PC-9 (cell line): ENCODE data around the gene AFAP1L2. TPM values are rescaled to one million over a fixed set of nuclear protein-coding genes. Genes with fewer than 3 reads are reported as not detected.

Source experiments
- BruUV-seq: library from RNA; stranded (reverse); fragments of 400-500 nt; replicated peaks from 2 replicates; lab custom pipeline; 2021; lab: Mats Ljungman, UMichigan
- CTCF ChIA-PET: fragments of 300-600 bp; sonication (Branson Sonifier 250); formaldehyde crosslinking; loops from one replicate; lab custom pipeline; 2022; ENCODE audit warnings: antibody characterized with exemption; lab: Charles Lee
- POLR2A ChIA-PET: fragments of 300-600 bp; sonication (Branson Sonifier 250); formaldehyde crosslinking; loops from one replicate; lab custom pipeline; 2022; ENCODE audit warnings: antibody characterized with exemption; ENCODE audit not compliant: unreplicated experiment; lab: Charles Lee
- DNase-seq, 2 experiments: peaks; one replicate each; pipeline versions ENCODE4 v3.0.0 to v3.0.0-alpha.2; 2015 to 2022; ENCODE audit warnings: mixed read lengths in 1 of 2
- H2AFZ ChIP-seq: fragments of 200-600 bp; sonication (generic); 2 replicates; pipeline ENCODE4 v1.8.1; 2017; ENCODE audit warnings: antibody characterized with exemption
- H3F3A ChIP-seq: fragments of 200-600 bp; sonication (generic); 2 replicates; pipeline ENCODE4 v1.8.1; 2017; ENCODE audit warnings: antibody characterized with exemption, mild to moderate bottlenecking, low read depth; ENCODE audit not compliant: insufficient read depth
- H3K27ac ChIP-seq: fragments of 200-600 bp; sonication (generic); 2 replicates; pipeline ENCODE4 v1.6.1; 2016; ENCODE audit warnings: mixed run types
- H3K27me3 ChIP-seq: fragments of 200-600 bp; sonication (generic); 2 replicates; pipeline ENCODE4 v1.6.1; 2016; ENCODE audit warnings: low read depth, mixed run types; ENCODE audit not compliant: insufficient read depth
- H3K36me3 ChIP-seq: fragments of 200-600 bp; sonication (generic); 2 replicates; pipeline ENCODE4 v1.6.1; 2016; ENCODE audit warnings: low read depth, mixed run types
- H3K4me1 ChIP-seq: fragments of 200-600 bp; sonication (generic); replicated peaks from 2 replicates; pipeline ENCODE4 v1.6.1; 2016; ENCODE audit warnings: mixed run types; ENCODE audit not compliant: insufficient read depth
- H3K4me2 ChIP-seq: fragments of 200-600 bp; sonication (generic); 2 replicates; pipeline ENCODE4 v1.6.1; 2017; ENCODE audit warnings: mixed run types
- H3K4me3 ChIP-seq: fragments of 200-600 bp; sonication (generic); 2 replicates; pipeline ENCODE4 v1.6.1; 2016; ENCODE audit warnings: mixed run types
- H3K79me2 ChIP-seq: fragments of 200-600 bp; sonication (generic); 2 replicates; pipeline ENCODE4 v1.6.1; 2017; ENCODE audit warnings: low read depth, mixed run types
- H3K9me2 ChIP-seq: fragments of 200-600 bp; sonication (generic); 2 replicates; pipeline ENCODE4 v1.8.1; 2017; ENCODE audit warnings: mild to moderate bottlenecking; ENCODE audit not compliant: insufficient read depth
- H3K9me3 ChIP-seq: fragments of 200-600 bp; sonication (generic); 2 replicates; pipeline ENCODE4 v1.8.1; 2016; ENCODE audit warnings: low read depth; ENCODE audit not compliant: insufficient read depth
- H4K20me1 ChIP-seq: fragments of 200-600 bp; sonication (generic); 2 replicates; pipeline ENCODE4 v1.8.1; 2017; ENCODE audit not compliant: insufficient read depth
- CTCF ChIP-seq: fragments of 200-600 bp; sonication (generic); conservative IDR thresholded peaks from 2 replicates; pipeline ENCODE4 v1.6.1; 2017; ENCODE audit warnings: mixed run types, antibody characterized with exemption, mild to moderate bottlenecking, moderate library complexity
- EZH2 ChIP-seq: fragments of 200-600 bp; sonication (generic); IDR thresholded peaks from 2 replicates; pipeline ENCODE4 v1.8.0; 2017; ENCODE audit warnings: antibody characterized with exemption, low read depth
- intact Hi-C: fragments of 100-400 bp; cut with micrococcal nuclease; formaldehyde crosslinking; loops from one replicate; pipeline ENCODE4 v1.10.0; 2022; ENCODE audit not compliant: unreplicated experiment
- total RNA-seq: library from RNA; stranded (reverse); gene quantifications from 2 replicates; pipeline ENCODE4 v1.2.3, GENCODE V29; 2021

AFAP1L2 gene
- total RNA-seq, 1 experiment from 2014 or later, result 35.4 TPM

- Histone ChIP-seq H3K4me3 (no peak overlapping the region), H3K9me3 (no peaks in the 10 kb centered on the region), H3K79me2 (peaks cover 2% of the 10 kb centered on the region; the same call in 1 of the 2 replicates), H3K27me3 (no peaks in the 10 kb centered on the region), H3K4me2 (peak overlapping the region; percentile 51), H3K9me2 (no peaks in the 10 kb centered on the region), H3K36me3 (no peaks in the 10 kb centered on the region), H3K4me1 (peaks cover 55% of the 10 kb centered on the region), H3F3A (peaks cover 42% of the 10 kb centered on the region), H3K27ac (peak overlapping the region; percentile 67), H2AFZ (no peak overlapping the region), H4K20me1 (no peaks in the 10 kb centered on the region)
- no peak for TF ChIP-seq CTCF
- TF ChIP-seq EZH2, result no peak
- ChIA-PET POLR2A (interaction anchor here (0.7 kb wide), 1 partner anchor 257 kb away, joined by 7 read pairs; no protein-coding TSS in a partner anchor), CTCF (interaction anchor here (0.6 kb wide), 1 partner anchor 429 kb away, joined by 4 read pairs; no protein-coding TSS in a partner anchor)
- DNase-seq, result peak in 1 of 2 experiments; percentile 74
- intact Hi-C loops, result no loop called here
- BruUV-seq, result no TSS peak
These were observed 4.7 kb upstream of the AFAP1L2 start for GRCh38 chr10:114408968-114409444.

- H3F3A ChIP-seq, result peaks cover 39% of the 10 kb centered on the region
- POLR2A ChIA-PET, result interaction anchor here (0.7 kb wide), 1 partner anchor 256 kb away, joined by 7 read pairs; no protein-coding TSS in a partner anchor
- BruUV-seq, result no TSS peak
- intact Hi-C loops, result no loop called here
- H3K4me2 ChIP-seq, result peak overlapping the region; percentile 51
- no peaks in the 10 kb centered on the region for H4K20me1 ChIP-seq
- H3K9me2 ChIP-seq, result no peaks in the 10 kb centered on the region
- no peak for TF ChIP-seq CTCF
- no peak for TF ChIP-seq EZH2
- peaks cover 5% of the 10 kb centered on the region for H3K79me2 ChIP-seq
- no peak overlapping the region for H3K4me3 ChIP-seq
- H2AFZ ChIP-seq, result no peak overlapping the region
- H3K4me1 ChIP-seq, result peaks cover 50% of the 10 kb centered on the region
- no peaks in the 10 kb centered on the region for H3K27me3 ChIP-seq
- no peaks in the 10 kb centered on the region for H3K9me3 ChIP-seq
- DNase-seq, result no peak
- H3K27ac ChIP-seq, result peak overlapping the region; percentile 67
- CTCF ChIA-PET, result interaction anchor here (0.6 kb wide), 1 partner anchor 430 kb away, joined by 4 read pairs; no protein-coding TSS in a partner anchor
- H3K36me3 ChIP-seq, result no peaks in the 10 kb centered on the region
These were observed 4.0 kb upstream of the AFAP1L2 start for GRCh38 chr10:114408112-114408967.

GRCh38 chr10:114406455-114406854 is 2.2 kb upstream of the AFAP1L2 start:
- Histone ChIP-seq H3K9me3 (no peaks in the 10 kb centered on the region), H3K27ac (no peak overlapping the region), H3K4me2 (no peak overlapping the region), H3K79me2 (peaks cover 22% of the 10 kb centered on the region), H3K9me2 (no peaks in the 10 kb centered on the region), H3K4me3 (no peak overlapping the region), H2AFZ (no peak overlapping the region), H3K4me1 (peaks cover 48% of the 10 kb centered on the region), H3F3A (peaks cover 21% of the 10 kb centered on the region), H3K27me3 (no peaks in the 10 kb centered on the region), H4K20me1 (no peaks in the 10 kb centered on the region), H3K36me3 (no peaks in the 10 kb centered on the region)
- POLR2A ChIA-PET, result no interaction called here
- no peak for DNase-seq
- no peak for TF ChIP-seq EZH2
- TF ChIP-seq CTCF, result no peak
- no TSS peak for BruUV-seq
- CTCF ChIA-PET, result no interaction called here
- intact Hi-C loops, result no loop called here
